GM21723 (cell line): ENCODE data around the gene VCL.

Source experiments
- ATAC-seq: cut with Tn5 transposase; IDR thresholded peaks from one replicate; pipeline ENCODE4 v1.9.1; 2021; ENCODE audit warnings: mild to moderate bottlenecking, moderate library complexity; ENCODE audit not compliant: unreplicated experiment

VCL gene

GRCh38 chr10:74067373-74068352 lies 69.7 kb downstream of the VCL start:
- no peak for ATAC-seq

GRCh38 chr10:74071157-74071556 lies 73.2 kb downstream of the VCL start:
- no peak for ATAC-seq

GRCh38 chr10:74072503-74072902 lies 74.6 kb downstream of the VCL start:
- no peak for ATAC-seq

- ATAC-seq = no peak
These were observed 78.0 kb downstream of the VCL start for GRCh38 chr10:74075906-74076305.

GRCh38 chr10:74076961-74077360 lies 79.0 kb downstream of the VCL start:
- no peak for ATAC-seq

GRCh38 chr10:74077416-74077815 lies 79.5 kb downstream of the VCL start:
- no peak for ATAC-seq

GRCh38 chr10:74078037-74078436 lies 80.1 kb downstream of the VCL start:
- no peak for ATAC-seq

GRCh38 chr10:74079028-74079935 lies 81.4 kb downstream of the VCL start:
- ATAC-seq = no peak

- ATAC-seq = no peak
These were observed 82.1 kb downstream of the VCL start for GRCh38 chr10:74079936-74080590.

GRCh38 chr10:74081192-74081803 lies 83.4 kb downstream of the VCL start:
- no peak for ATAC-seq

- ATAC-seq = no peak
These were observed 84.2 kb downstream of the VCL start for GRCh38 chr10:74081941-74082718.

- ATAC-seq = no peak
These were observed 85.4 kb downstream of the VCL start for GRCh38 chr10:74083304-74083703.

GRCh38 chr10:74084955-74085354 lies 87.0 kb downstream of the VCL start:
- peak; percentile 69 for ATAC-seq

- ATAC-seq = no peak
These were observed 88.4 kb downstream of the VCL start for GRCh38 chr10:74086317-74086716.

- ATAC-seq = no peak
These were observed 90.8 kb downstream of the VCL start for GRCh38 chr10:74088722-74089121.

GRCh38 chr10:74092372-74092771 lies 94.5 kb downstream of the VCL start:
- no peak for ATAC-seq

- ATAC-seq = no peak
These were observed 95.7 kb downstream of the VCL start for GRCh38 chr10:74093530-74094164.

GRCh38 chr10:74094231-74094630 lies 96.3 kb downstream of the VCL start:
- no peak for ATAC-seq

- peak; percentile 92 for ATAC-seq
These were observed 98.9 kb downstream of the VCL start for GRCh38 chr10:74096777-74097176.
